Prostate gland (tissue), 2 donors: ENCODE results near the gene TMEM242. TPM values are rescaled to one million over a fixed set of nuclear protein-coding genes. Genes with fewer than 3 reads are reported as not detected.

Source experiments
- DNase-seq: peaks from one replicate; pipeline ENCODE4 v3.0.0-alpha.2; 2019; ENCODE audit warnings: low spot score
- H3K27ac ChIP-seq, 2 donors: fragments of 200-600 bp; sonication (generic); 2 replicates each; pipeline ENCODE4 v1.5.1; 2017 to 2019
- H3K27me3 ChIP-seq: fragments of 200-600 bp; sonication (generic); replicated peaks from 2 replicates; pipeline ENCODE4 v1.5.1; 2019; ENCODE audit not compliant: insufficient read depth
- H3K36me3 ChIP-seq, 2 donors: fragments of 200-600 bp; sonication (generic); 1 replicate in 1 of 2; 2 replicates in 1 of 2; pipeline versions ENCODE4 v1.5.1 to v1.8.1; 2017 to 2019
- H3K4me1 ChIP-seq: fragments of 200-600 bp; sonication (generic); replicated peaks from 2 replicates; pipeline ENCODE4 v1.5.1; 2019
- H3K4me3 ChIP-seq, 2 donors: fragments of 200-600 bp; sonication (generic); 2 replicates each; pipeline ENCODE4 v1.5.1; 2017 to 2019
- H3K9me3 ChIP-seq: fragments of 200-600 bp; sonication (generic); 2 replicates; pipeline ENCODE4 v1.5.1; 2017
- CTCF ChIP-seq, 4 experiments: fragments of 200-600 bp in 2 of 4; fragments of 450-650 bp in 2 of 4; sonication (generic) in 2 of 4; IDR thresholded peaks; 1 replicate in 3 of 4; 2 replicates in 1 of 4; pipeline ENCODE4 v1.5.1; 2016 to 2019; ENCODE audit warnings: antibody characterized with exemption in 4 of 4, mild to moderate bottlenecking in 2 of 4, moderate library complexity in 2 of 4
- POLR2A ChIP-seq: fragments of 450-650 bp; IDR thresholded peaks from one replicate; pipeline ENCODE4 v1.6.1; 2016; ENCODE audit warnings: antibody characterized with exemption, mild to moderate bottlenecking
- POLR2AphosphoS5 ChIP-seq: sonication (generic); formaldehyde crosslinking; IDR thresholded peaks from one replicate; pipeline ENCODE4 v1.6.1; 2017; ENCODE audit warnings: antibody characterized with exemption
- WGBS: methylation state at CpG from one replicate; pipeline ENCODE4 v1.1.5; 2018; 5-methylcytosine and 5-hydroxymethylcytosine counted together
- intact Hi-C: fragments of 100-400 bp; cut with DNase I; formaldehyde crosslinking; loops from one replicate; pipeline ENCODE4 v1.14.2; 2022
- total RNA-seq, 2 donors: library from RNA; depleted of rRNA; stranded (reverse); fragments of >200 nt; gene quantifications; one replicate each; pipeline ENCODE4 v1.1.0, GENCODE V29; 2016

TMEM242 gene
- total RNA-seq, 2 donors from 2014 or later, result 6.4 to 8.5 TPM

- TF ChIP-seq POLR2AphosphoS5 (no peak), CTCF (IDR thresholded peaks at IDR 0.05) (no peak), POLR2A (no peak)
- intact Hi-C loops, result no loop called here
- H3K9me3 ChIP-seq, result no peaks in the 10 kb centered on the region
- 88% methylated on average over 6 of the region's 6 CpGs for WGBS
- H3K4me3 ChIP-seq, result no peak overlapping the region
- H3K4me1 ChIP-seq, result peaks cover 10% of the 10 kb centered on the region
- H3K36me3 ChIP-seq, result no peaks in the 10 kb centered on the region
- H3K27me3 ChIP-seq, result no peaks in the 10 kb centered on the region
- peak overlapping the region in 1 of 2 donors; percentile 50 for H3K27ac ChIP-seq
- no peak for DNase-seq
Measured at GRCh38 chr6:157268396-157268795, 54.9 kb downstream of the TMEM242 start.

- Histone ChIP-seq H3K4me3 (no peak overlapping the region), H3K9me3 (no peaks in the 10 kb centered on the region), H3K27ac (no peak overlapping the region), H3K36me3 (no peaks in the 10 kb centered on the region), H3K27me3 (no peaks in the 10 kb centered on the region), H3K4me1 (peaks cover 10% of the 10 kb centered on the region)
- WGBS, result 98% methylated on average over 7 of the region's 7 CpGs
- no peak for DNase-seq
- intact Hi-C loops, result no loop called here
- TF ChIP-seq POLR2AphosphoS5, result no peak
- no peak for TF ChIP-seq CTCF (IDR thresholded peaks at IDR 0.05)
- TF ChIP-seq POLR2A, result no peak
Measured at GRCh38 chr6:157267654-157268053, 55.7 kb downstream of the TMEM242 start.

GRCh38 chr6:157267109-157267611 lies 56.2 kb downstream of the TMEM242 start:
- Histone ChIP-seq H3K36me3 (no peaks in the 10 kb centered on the region), H3K4me1 (peaks cover 10% of the 10 kb centered on the region), H3K27ac (no peak overlapping the region), H3K27me3 (no peaks in the 10 kb centered on the region), H3K9me3 (no peaks in the 10 kb centered on the region), H3K4me3 (no peak overlapping the region)
- 86% methylated on average over 18 of the region's 18 CpGs for WGBS
- no peak for DNase-seq
- no peak for TF ChIP-seq POLR2A
- no peak for TF ChIP-seq POLR2AphosphoS5
- no peak for TF ChIP-seq CTCF (IDR thresholded peaks at IDR 0.05)
- intact Hi-C loops, result no loop called here

- H3K9me3 ChIP-seq, result no peaks in the 10 kb centered on the region
- H3K4me1 ChIP-seq, result peaks cover 10% of the 10 kb centered on the region
- H3K27ac ChIP-seq, result no peak overlapping the region
- H3K36me3 ChIP-seq, result no peaks in the 10 kb centered on the region
- TF ChIP-seq POLR2AphosphoS5 (no peak), POLR2A (no peak), CTCF (IDR thresholded peaks at IDR 0.05) (no peak)
- DNase-seq, result no peak
- no peaks in the 10 kb centered on the region for H3K27me3 ChIP-seq
- H3K4me3 ChIP-seq, result no peak overlapping the region
- intact Hi-C loops, result no loop called here
- 95% methylated on average over 20 of the region's 20 CpGs for WGBS
Measured at GRCh38 chr6:157266274-157267101, 56.8 kb downstream of the TMEM242 start.

GRCh38 chr6:157265635-157266034 lies 57.7 kb downstream of the TMEM242 start:
- DNase-seq, result no peak
- Histone ChIP-seq H3K27me3 (no peaks in the 10 kb centered on the region), H3K27ac (no peak overlapping the region), H3K4me3 (no peak overlapping the region), H3K9me3 (no peaks in the 10 kb centered on the region), H3K36me3 (no peaks in the 10 kb centered on the region), H3K4me1 (peaks cover 10% of the 10 kb centered on the region)
- TF ChIP-seq CTCF (IDR thresholded peaks at IDR 0.05), result no peak
- no peak for TF ChIP-seq POLR2AphosphoS5
- TF ChIP-seq POLR2A, result no peak
- WGBS, result 83% methylated on average over 6 of the region's 6 CpGs
- intact Hi-C loops, result no loop called here
